Neural crest cell (in vitro differentiated cells): ENCODE measurements around the gene NHS. TPM values are rescaled to one million over a fixed set of nuclear protein-coding genes. Genes with fewer than 3 reads are reported as not detected.

Experiments
- DNase-seq: peaks from one replicate; pipeline ENCODE4 v3.0.0; 2021; ENCODE audit warnings: low read depth, mixed read lengths, low spot score
- H3K27ac Mint-ChIP-seq: one replicate; pipeline ENCODE4 v1.8.0; 2021; ENCODE audit warnings: mild to moderate bottlenecking, mixed read lengths; ENCODE audit not compliant: unreplicated experiment
- H3K27me3 Mint-ChIP-seq: 2 replicates; pipeline ENCODE4 v1.8.0; 2021; ENCODE audit warnings: low read depth, mild to moderate bottlenecking, mixed read lengths
- H3K36me3 Mint-ChIP-seq: 2 replicates; pipeline ENCODE4 v1.8.0; 2021; ENCODE audit warnings: low read depth, mild to moderate bottlenecking, mixed read lengths
- H3K4me1 Mint-ChIP-seq: 2 replicates; pipeline ENCODE4 v1.8.0; 2021; ENCODE audit warnings: mixed read lengths
- H3K4me3 Mint-ChIP-seq: one replicate; pipeline ENCODE4 v1.8.0; 2021; ENCODE audit warnings: mild to moderate bottlenecking, mixed read lengths
- H3K9me3 Mint-ChIP-seq: 2 replicates; pipeline ENCODE4 v1.8.0; 2021; ENCODE audit warnings: mixed read lengths
- total RNA-seq: library from RNA; stranded (reverse); gene quantifications from 2 replicates; pipeline ENCODE4 v1.2.1, GENCODE V29; 2021
- TF ChIP-seq, protein P1 (sequence below): fragments of 200-600 bp; sonication (generic); conservative IDR thresholded peaks from 2 replicates; pipeline ENCODE4 v1.5.0; 2021; ENCODE audit warnings: antibody characterized with exemption, mild to moderate bottlenecking

NHS gene
- total RNA-seq, 1 donor from 2014 or later = 10.7 TPM

- Mint-ChIP-seq H3K27me3 (no peaks in the 10 kb centered on the region), H3K27ac (no peak overlapping the region), H3K36me3 (no peaks in the 10 kb centered on the region), H3K4me1 (peaks cover 9% of the 10 kb centered on the region), H3K9me3 (peaks cover 2% of the 10 kb centered on the region), H3K4me3 (no peak overlapping the region)
- TF ChIP-seq, protein P1, sequence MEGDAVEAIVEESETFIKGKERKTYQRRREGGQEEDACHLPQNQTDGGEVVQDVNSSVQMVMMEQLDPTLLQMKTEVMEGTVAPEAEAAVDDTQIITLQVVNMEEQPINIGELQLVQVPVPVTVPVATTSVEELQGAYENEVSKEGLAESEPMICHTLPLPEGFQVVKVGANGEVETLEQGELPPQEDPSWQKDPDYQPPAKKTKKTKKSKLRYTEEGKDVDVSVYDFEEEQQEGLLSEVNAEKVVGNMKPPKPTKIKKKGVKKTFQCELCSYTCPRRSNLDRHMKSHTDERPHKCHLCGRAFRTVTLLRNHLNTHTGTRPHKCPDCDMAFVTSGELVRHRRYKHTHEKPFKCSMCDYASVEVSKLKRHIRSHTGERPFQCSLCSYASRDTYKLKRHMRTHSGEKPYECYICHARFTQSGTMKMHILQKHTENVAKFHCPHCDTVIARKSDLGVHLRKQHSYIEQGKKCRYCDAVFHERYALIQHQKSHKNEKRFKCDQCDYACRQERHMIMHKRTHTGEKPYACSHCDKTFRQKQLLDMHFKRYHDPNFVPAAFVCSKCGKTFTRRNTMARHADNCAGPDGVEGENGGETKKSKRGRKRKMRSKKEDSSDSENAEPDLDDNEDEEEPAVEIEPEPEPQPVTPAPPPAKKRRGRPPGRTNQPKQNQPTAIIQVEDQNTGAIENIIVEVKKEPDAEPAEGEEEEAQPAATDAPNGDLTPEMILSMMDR = no peak
- DNase-seq = no peak
These were observed 304.8 kb downstream of the NHS start for GRCh38 chrX:17679820-17680219.

DNA sequence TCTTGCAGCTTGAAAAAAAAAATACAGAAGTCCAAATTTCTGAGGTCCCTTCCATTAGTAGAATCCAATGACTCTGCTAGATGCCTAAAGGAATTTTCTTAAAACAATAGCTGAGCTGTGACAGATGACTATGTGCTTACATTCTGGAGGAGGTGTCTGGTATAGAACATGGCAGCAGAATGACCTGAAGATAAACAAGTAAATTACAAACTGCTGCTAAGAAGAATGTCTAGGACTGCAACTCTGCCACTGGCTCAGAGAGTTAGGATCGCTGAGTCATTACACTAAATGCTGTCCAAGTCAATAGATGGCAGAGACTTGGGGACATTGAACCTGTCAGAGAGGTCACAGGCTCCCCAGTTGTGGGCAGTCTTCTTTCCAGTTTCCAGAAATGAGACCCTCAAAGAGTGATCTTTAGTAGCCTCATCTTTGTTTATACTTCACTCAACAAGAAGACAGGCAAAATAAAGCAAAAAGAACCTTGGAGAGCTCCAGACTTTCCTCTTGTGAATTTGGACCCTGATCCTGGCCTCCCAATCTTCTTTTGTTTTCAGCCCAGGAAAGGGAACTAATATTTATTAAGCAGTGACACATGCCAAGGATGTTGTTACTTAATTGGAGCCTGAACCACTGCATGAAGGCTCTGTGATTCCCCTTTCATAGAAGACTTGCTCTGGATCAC is 305.9 kb downstream of the NHS start:
- Mint-ChIP-seq H3K36me3 (no peaks in the 10 kb centered on the region), H3K4me1 (peaks cover 9% of the 10 kb centered on the region), H3K9me3 (peaks cover 2% of the 10 kb centered on the region), H3K27me3 (no peaks in the 10 kb centered on the region), H3K27ac (peak overlapping the region; percentile 17), H3K4me3 (no peak overlapping the region)
- TF ChIP-seq, protein P1 = no peak
- DNase-seq = no peak

GRCh38 chrX:17682259-17682658 is 307.3 kb downstream of the NHS start:
- no peaks in the 10 kb centered on the region for H3K27me3 Mint-ChIP-seq
- H3K4me3 Mint-ChIP-seq = no peak overlapping the region
- peaks cover 9% of the 10 kb centered on the region for H3K4me1 Mint-ChIP-seq
- no peak overlapping the region for H3K27ac Mint-ChIP-seq
- peaks cover 2% of the 10 kb centered on the region for H3K9me3 Mint-ChIP-seq
- TF ChIP-seq, protein P1 = no peak
- no peaks in the 10 kb centered on the region for H3K36me3 Mint-ChIP-seq
- no peak for DNase-seq

DNA sequence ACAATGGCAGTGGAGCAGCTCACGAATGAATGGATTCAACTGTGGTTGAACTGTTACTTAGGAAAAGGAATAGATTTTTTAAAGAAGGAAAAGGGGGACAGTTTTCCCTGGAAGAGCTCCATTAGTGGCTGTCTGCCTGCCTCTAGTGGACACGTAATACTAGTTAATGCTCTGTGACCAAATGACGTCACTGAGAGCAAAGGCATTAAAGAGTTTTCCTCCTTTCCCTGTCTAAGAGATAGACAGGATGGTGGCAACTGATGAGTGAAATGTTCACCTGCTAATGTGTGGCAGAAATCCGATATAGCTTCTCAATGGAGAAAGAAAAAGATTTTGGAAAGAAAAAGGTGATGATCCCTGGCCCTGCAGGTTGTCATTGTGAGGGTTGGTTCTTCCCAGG is 310.0 kb downstream of the NHS start:
- no peak for DNase-seq
- Mint-ChIP-seq H3K36me3 (no peaks in the 10 kb centered on the region), H3K4me1 (peaks cover 2% of the 10 kb centered on the region), H3K27ac (no peak overlapping the region), H3K9me3 (peaks cover 2% of the 10 kb centered on the region), H3K27me3 (no peaks in the 10 kb centered on the region), H3K4me3 (no peak overlapping the region)
- TF ChIP-seq, protein P1 = no peak

DNA sequence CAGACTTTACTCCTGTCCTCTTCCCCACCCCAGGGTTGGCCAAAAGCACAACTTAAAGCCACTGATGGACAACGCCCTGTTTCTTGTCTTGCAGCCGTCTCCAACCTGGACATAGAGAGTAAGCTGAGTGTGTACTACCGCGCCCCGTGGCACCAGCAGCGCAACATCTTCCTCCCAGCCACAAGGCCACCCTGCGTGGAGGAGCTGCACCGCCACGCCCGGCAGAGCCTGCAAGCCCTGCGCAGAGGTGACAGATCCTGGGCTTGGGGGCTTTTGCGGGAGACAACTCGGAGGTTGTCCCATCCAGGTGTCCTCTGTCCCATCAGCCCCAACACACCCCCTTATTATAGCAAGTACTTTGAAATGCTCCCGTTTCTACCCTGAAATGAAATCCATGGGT is 312.6 kb downstream of the NHS start:
- DNase-seq = no peak
- no peak overlapping the region for H3K4me3 Mint-ChIP-seq
- H3K9me3 Mint-ChIP-seq = peaks cover 2% of the 10 kb centered on the region
- peaks cover 6% of the 10 kb centered on the region for H3K4me1 Mint-ChIP-seq
- H3K27ac Mint-ChIP-seq = no peak overlapping the region
- H3K36me3 Mint-ChIP-seq = no peaks in the 10 kb centered on the region
- H3K27me3 Mint-ChIP-seq = no peaks in the 10 kb centered on the region
- TF ChIP-seq, protein P1 = no peak
